Parathyroid adenoma (tissue), 2 donors: Measurements from ENCODE around the gene TFEB.

Experiments used
- H2AFZ ChIP-seq: fragments of 300-600 bp; sonication (generic); one replicate; pipeline ENCODE4 v1.7.0; 2017; ENCODE audit warnings: antibody characterized with exemption, mild to moderate bottlenecking
- H3K27ac ChIP-seq: fragments of 300-600 bp; sonication (generic); one replicate; pipeline ENCODE4 v1.7.0; 2017
- H3K27me3 ChIP-seq: fragments of 300-600 bp; sonication (generic); one replicate; pipeline ENCODE4 v1.7.0; 2017; ENCODE audit warnings: low read length; ENCODE audit not compliant: control insufficient read depth, insufficient read depth
- H3K36me3 ChIP-seq: fragments of 300-600 bp; sonication (generic); one replicate; pipeline ENCODE4 v1.7.0; 2017; ENCODE audit warnings: low read length; ENCODE audit not compliant: control insufficient read depth, insufficient read depth
- H3K4me1 ChIP-seq: fragments of 300-600 bp; sonication (generic); one replicate; pipeline ENCODE4 v1.7.0; 2017; ENCODE audit warnings: control low read depth
- H3K4me2 ChIP-seq: fragments of 300-600 bp; sonication (generic); one replicate; pipeline ENCODE4 v1.7.0; 2017; ENCODE audit warnings: low read length
- H3K4me3 ChIP-seq: fragments of 300-600 bp; sonication (generic); one replicate; pipeline ENCODE4 v1.7.0; 2017; ENCODE audit warnings: low read depth, low read length
- H3K79me2 ChIP-seq: fragments of 300-600 bp; sonication (generic); one replicate; pipeline ENCODE4 v1.7.0; 2017; ENCODE audit warnings: control low read depth
- H3K9ac ChIP-seq: fragments of 300-600 bp; sonication (generic); one replicate; pipeline ENCODE4 v1.7.0; 2017; ENCODE audit warnings: mild to moderate bottlenecking
- H3K9me3 ChIP-seq: fragments of 300-600 bp; sonication (generic); one replicate; pipeline ENCODE4 v1.7.0; 2017; ENCODE audit warnings: low read length; ENCODE audit not compliant: control insufficient read depth
- TF ChIP-seq, protein P1 (sequence below): fragments of 300-600 bp; sonication (generic); IDR thresholded peaks from one replicate; pipeline ENCODE4 v1.7.0; 2017; ENCODE audit warnings: antibody characterized with exemption, mild to moderate bottlenecking
- donor health status: primary hyperparathyroidism.

TFEB gene

DNA sequence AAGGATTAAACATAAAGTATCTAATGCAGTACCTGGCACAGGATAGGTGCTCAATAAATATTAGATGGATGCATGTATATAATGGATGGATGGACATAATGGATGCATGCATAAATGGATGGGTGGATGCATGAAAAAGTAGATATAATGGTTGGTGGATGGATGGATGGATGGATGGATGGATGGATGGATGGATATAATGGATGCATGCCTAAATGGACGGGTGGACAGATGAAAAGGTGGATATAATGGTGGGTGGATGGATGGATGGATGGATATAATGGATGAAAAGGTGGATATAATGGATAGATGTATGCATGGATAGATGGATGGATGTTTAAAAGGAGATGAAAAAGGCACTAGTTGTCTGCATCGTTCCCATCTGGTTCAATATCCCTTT is 26.0 kb downstream of the TFEB start:
- Histone ChIP-seq H3K36me3 (no peaks in the 10 kb centered on the region), H3K4me1 (peaks cover 44% of the 10 kb centered on the region)

GRCh38 chr6:41708856-41709255 is 26.6 kb downstream of the TFEB start:
- no peak overlapping the region for H3K4me2 ChIP-seq
- no peaks in the 10 kb centered on the region for H3K27me3 ChIP-seq
- peaks cover 40% of the 10 kb centered on the region for H3K4me1 ChIP-seq
- H3K27ac ChIP-seq: no peak overlapping the region
- H2AFZ ChIP-seq: no peak overlapping the region
- no peaks in the 10 kb centered on the region for H3K9me3 ChIP-seq
- no peaks in the 10 kb centered on the region for H3K36me3 ChIP-seq
- no peak overlapping the region for H3K4me3 ChIP-seq
- TF ChIP-seq, protein P1, sequence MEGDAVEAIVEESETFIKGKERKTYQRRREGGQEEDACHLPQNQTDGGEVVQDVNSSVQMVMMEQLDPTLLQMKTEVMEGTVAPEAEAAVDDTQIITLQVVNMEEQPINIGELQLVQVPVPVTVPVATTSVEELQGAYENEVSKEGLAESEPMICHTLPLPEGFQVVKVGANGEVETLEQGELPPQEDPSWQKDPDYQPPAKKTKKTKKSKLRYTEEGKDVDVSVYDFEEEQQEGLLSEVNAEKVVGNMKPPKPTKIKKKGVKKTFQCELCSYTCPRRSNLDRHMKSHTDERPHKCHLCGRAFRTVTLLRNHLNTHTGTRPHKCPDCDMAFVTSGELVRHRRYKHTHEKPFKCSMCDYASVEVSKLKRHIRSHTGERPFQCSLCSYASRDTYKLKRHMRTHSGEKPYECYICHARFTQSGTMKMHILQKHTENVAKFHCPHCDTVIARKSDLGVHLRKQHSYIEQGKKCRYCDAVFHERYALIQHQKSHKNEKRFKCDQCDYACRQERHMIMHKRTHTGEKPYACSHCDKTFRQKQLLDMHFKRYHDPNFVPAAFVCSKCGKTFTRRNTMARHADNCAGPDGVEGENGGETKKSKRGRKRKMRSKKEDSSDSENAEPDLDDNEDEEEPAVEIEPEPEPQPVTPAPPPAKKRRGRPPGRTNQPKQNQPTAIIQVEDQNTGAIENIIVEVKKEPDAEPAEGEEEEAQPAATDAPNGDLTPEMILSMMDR: no peak
- no peak overlapping the region for H3K9ac ChIP-seq
- H3K79me2 ChIP-seq: peaks cover 44% of the 10 kb centered on the region

More for the DNA sequence above, 26.0 kb downstream of the TFEB start:
- Histone ChIP-seq H3K27me3 (no peaks in the 10 kb centered on the region), H3K4me3 (no peak overlapping the region), H3K4me2 (no peak overlapping the region), H2AFZ (no peak overlapping the region), H3K27ac (no peak overlapping the region), H3K79me2 (peaks cover 39% of the 10 kb centered on the region), H3K9ac (no peak overlapping the region), H3K9me3 (no peaks in the 10 kb centered on the region)
- TF ChIP-seq, protein P1: no peak

- Histone ChIP-seq H3K4me1 (peaks cover 29% of the 10 kb centered on the region), H3K9ac (no peak overlapping the region), H3K4me3 (no peak overlapping the region)
Measured at GRCh38 chr6:41707565-41708200, 27.7 kb downstream of the TFEB start.

DNA sequence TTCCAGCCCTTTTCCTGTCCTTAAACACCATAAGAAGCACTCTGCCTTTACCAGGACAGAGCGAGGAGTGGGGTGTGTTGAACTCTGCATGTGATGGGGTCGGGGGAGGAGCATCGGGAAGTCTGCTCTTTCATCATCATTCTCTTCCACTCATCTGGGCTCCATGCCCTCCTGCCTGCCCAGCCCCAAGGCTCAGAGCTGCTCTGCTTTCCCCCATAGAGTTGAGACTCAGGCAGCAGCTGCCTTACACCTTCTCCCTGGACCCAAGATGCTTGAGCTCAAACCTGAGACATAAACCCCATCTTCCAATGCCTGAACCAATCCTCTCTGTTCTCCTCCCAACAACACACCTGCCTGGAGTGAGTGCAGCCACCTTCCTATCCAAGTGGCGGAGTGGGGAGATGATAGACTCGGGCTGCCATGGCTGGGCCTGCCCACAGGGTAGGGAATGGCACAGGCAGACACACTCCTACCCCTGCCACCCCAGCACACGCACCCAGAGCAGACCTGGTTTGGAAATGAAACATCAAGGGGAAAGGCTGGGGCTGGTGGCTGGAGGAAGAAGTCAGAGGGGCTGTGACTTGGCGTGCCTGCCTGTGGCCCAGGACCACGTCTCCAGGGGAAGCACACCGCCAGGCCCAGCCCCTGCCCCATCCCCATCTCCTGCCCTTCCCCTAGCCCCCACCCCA is 28.4 kb downstream of the TFEB start:
- no peak overlapping the region for H3K9ac ChIP-seq
- H3K36me3 ChIP-seq: no peaks in the 10 kb centered on the region
- no peak overlapping the region for H3K27ac ChIP-seq
- TF ChIP-seq, protein P1: no peak
- H3K27me3 ChIP-seq: no peaks in the 10 kb centered on the region
- H3K4me3 ChIP-seq: no peak overlapping the region
- H3K4me1 ChIP-seq: peaks cover 23% of the 10 kb centered on the region
- H2AFZ ChIP-seq: no peak overlapping the region
- no peaks in the 10 kb centered on the region for H3K9me3 ChIP-seq
- no peak overlapping the region for H3K4me2 ChIP-seq
- H3K79me2 ChIP-seq: peaks cover 60% of the 10 kb centered on the region

More at GRCh38 chr6:41707565-41708200, 27.7 kb downstream of the TFEB start:
- no peaks in the 10 kb centered on the region for H3K36me3 ChIP-seq
- H2AFZ ChIP-seq: no peak overlapping the region
- H3K27me3 ChIP-seq: no peaks in the 10 kb centered on the region
- peaks cover 54% of the 10 kb centered on the region for H3K79me2 ChIP-seq
- H3K4me2 ChIP-seq: no peak overlapping the region
- H3K9me3 ChIP-seq: no peaks in the 10 kb centered on the region
- TF ChIP-seq, protein P1: no peak
- no peak overlapping the region for H3K27ac ChIP-seq
